ENCODE results near the gene PLEKHN1. TPM values are rescaled to one million over a fixed set of nuclear protein-coding genes. Genes with fewer than 3 reads are reported as not detected.
A peak's percentile ranks its signal among the peaks of the same experiment; 100 is the strongest.

Gene PLEKHN1
- total RNA-seq, 4 donors from 2014 or later: 0.17 to 0.50 (median 0.19) TPM; not detected in 1

- no peak for TF ChIP-seq CTCF (IDR thresholded peaks at IDR 0.05)
- TF ChIP-seq EP300 (IDR thresholded peaks at IDR 0.05): no peak
- TF ChIP-seq POLR2A (IDR thresholded peaks at IDR 0.05; ENCODE audit: low read depth): no peak
- no peak for TF ChIP-seq POLR2AphosphoS5 (IDR thresholded peaks at IDR 0.05)
- no peaks in the 10 kb centered on the region for H3K9me3 ChIP-seq
- peaks cover 0 to 36% (median 6%) of the 10 kb centered on the region in 4 donors for H3K27me3 ChIP-seq
- peak overlapping the region in 2 of 4 donors; percentile 56 to 67 for H3K4me3 ChIP-seq
- intact Hi-C loops (cut with DNase I): no loop called here
- H3K27ac ChIP-seq (replicated peaks in 1 of 4): no peak overlapping the region
- WGBS: 78% methylated on average over 7 of the region's 26 CpGs
- DNase-seq (ENCODE audit: extremely low spot score): no peak
- peaks cover 0 to 29% (median 21%) of the 10 kb centered on the region in 4 donors for H3K36me3 ChIP-seq
- peaks cover 17 to 37% (median 28%) of the 10 kb centered on the region in 4 donors for H3K4me1 ChIP-seq
Observed at GRCh38 chr1:965526-966134, 652 bp upstream of the PLEKHN1 start.

GRCh38 chr1:966704-967300 is 520 bp downstream of the PLEKHN1 start:
- no peak for TF ChIP-seq CTCF (IDR thresholded peaks at IDR 0.05)
- TF ChIP-seq POLR2AphosphoS5 (IDR thresholded peaks at IDR 0.05): peak; percentile 35 to 57
- Histone ChIP-seq H3K36me3 (peaks cover 0 to 29% (median 21%) of the 10 kb centered on the region in 4 donors), H3K9me3 (no peaks in the 10 kb centered on the region), H3K4me1 (peaks cover 14 to 26% (median 19%) of the 10 kb centered on the region in 4 donors), H3K27me3 (peaks cover 0 to 48% (median 17%) of the 10 kb centered on the region in 4 donors), H3K4me3 (peak overlapping the region; percentile 56 to 67 (median 64)), H3K27ac (replicated peaks in 1 of 4) (peak overlapping the region; percentile 39 to 66 (median 60))
- DNase-seq (ENCODE audit: extremely low spot score): no peak
- intact Hi-C loops (cut with DNase I): no loop called here
- WGBS: no CpG with 5 or more reads among the region's 60 CpGs

GRCh38 chr1:967466-968343 is 1.4 kb downstream of the PLEKHN1 start:
- TF ChIP-seq CTCF (IDR thresholded peaks at IDR 0.05) (no peak), EP300 (IDR thresholded peaks at IDR 0.05) (no peak), POLR2AphosphoS5 (IDR thresholded peaks at IDR 0.05) (no peak), POLR2A (IDR thresholded peaks at IDR 0.05; ENCODE audit: low read depth) (no peak)
- Histone ChIP-seq H3K4me3 (peak overlapping the region in 3 of 4 donors; percentile 56 to 67 (median 62)), H3K9me3 (no peaks in the 10 kb centered on the region), H3K36me3 (peaks cover 0 to 23% (median 13%) of the 10 kb centered on the region in 4 donors), H3K4me1 (peaks cover 14 to 20% (median 19%) of the 10 kb centered on the region in 4 donors), H3K27me3 (peaks cover 0 to 57% (median 24%) of the 10 kb centered on the region in 4 donors), H3K27ac (replicated peaks in 1 of 4) (no peak overlapping the region)
- WGBS: 69% methylated on average over 12 of the region's 23 CpGs
- no peak for DNase-seq (ENCODE audit: extremely low spot score)
- intact Hi-C loops (cut with DNase I): no loop called here

- peaks cover 14 to 20% (median 19%) of the 10 kb centered on the region in 4 donors for H3K4me1 ChIP-seq
- H3K27ac ChIP-seq (replicated peaks in 1 of 4): no peak overlapping the region
- intact Hi-C loops (cut with DNase I): no loop called here
- DNase-seq (ENCODE audit: extremely low spot score): no peak
- TF ChIP-seq EP300 (IDR thresholded peaks at IDR 0.05): no peak
- TF ChIP-seq POLR2A (IDR thresholded peaks at IDR 0.05; ENCODE audit: low read depth): no peak
- no peak for TF ChIP-seq POLR2AphosphoS5 (IDR thresholded peaks at IDR 0.05)
- no peak for TF ChIP-seq CTCF (IDR thresholded peaks at IDR 0.05)
- WGBS: 79% methylated on average over 15 of the region's 15 CpGs
- H3K27me3 ChIP-seq: peaks cover 0 to 74% (median 30%) of the 10 kb centered on the region in 4 donors
- peaks cover 0 to 8% (median 0%) of the 10 kb centered on the region in 4 donors for H3K36me3 ChIP-seq
- no peaks in the 10 kb centered on the region for H3K9me3 ChIP-seq
- H3K4me3 ChIP-seq: no peak overlapping the region
Observed at GRCh38 chr1:969260-969855, 3.1 kb downstream of the PLEKHN1 start.
